H7 (cell line): ENCODE data around the gene NBEA. TPM values are rescaled to one million over a fixed set of nuclear protein-coding genes. Genes with fewer than 3 reads are reported as not detected.

Experiments used
- DNase-seq: peaks from one replicate; pipeline ENCODE4 v3.0.0; 2012
- H3K27me3 ChIP-seq: 2 replicates; pipeline ENCODE4 v1.6.0; 2011; ENCODE audit warnings: mild to moderate bottlenecking, low read length; ENCODE audit not compliant: control insufficient read depth, insufficient read depth
- H3K36me3 ChIP-seq: replicated peaks from 2 replicates; pipeline ENCODE4 v1.5.1; 2011; ENCODE audit warnings: low read length; ENCODE audit not compliant: control insufficient read depth, insufficient read depth
- H3K4me3 ChIP-seq: 2 replicates; pipeline ENCODE4 v1.5.1; 2011; ENCODE audit warnings: low read depth, mild to moderate bottlenecking, control low read depth, low read length, moderate library complexity; ENCODE audit not compliant: insufficient read depth
- total RNA-seq: library from RNA; depleted of rRNA; stranded (reverse); fragments of >200 nt; shearing (Covaris generic); gene quantifications from 2 replicates; pipeline ENCODE4 v1.2.3, GENCODE V29; 2014

Gene NBEA
- total RNA-seq, 1 experiment from 2014 or later = 11.8 TPM

DNA sequence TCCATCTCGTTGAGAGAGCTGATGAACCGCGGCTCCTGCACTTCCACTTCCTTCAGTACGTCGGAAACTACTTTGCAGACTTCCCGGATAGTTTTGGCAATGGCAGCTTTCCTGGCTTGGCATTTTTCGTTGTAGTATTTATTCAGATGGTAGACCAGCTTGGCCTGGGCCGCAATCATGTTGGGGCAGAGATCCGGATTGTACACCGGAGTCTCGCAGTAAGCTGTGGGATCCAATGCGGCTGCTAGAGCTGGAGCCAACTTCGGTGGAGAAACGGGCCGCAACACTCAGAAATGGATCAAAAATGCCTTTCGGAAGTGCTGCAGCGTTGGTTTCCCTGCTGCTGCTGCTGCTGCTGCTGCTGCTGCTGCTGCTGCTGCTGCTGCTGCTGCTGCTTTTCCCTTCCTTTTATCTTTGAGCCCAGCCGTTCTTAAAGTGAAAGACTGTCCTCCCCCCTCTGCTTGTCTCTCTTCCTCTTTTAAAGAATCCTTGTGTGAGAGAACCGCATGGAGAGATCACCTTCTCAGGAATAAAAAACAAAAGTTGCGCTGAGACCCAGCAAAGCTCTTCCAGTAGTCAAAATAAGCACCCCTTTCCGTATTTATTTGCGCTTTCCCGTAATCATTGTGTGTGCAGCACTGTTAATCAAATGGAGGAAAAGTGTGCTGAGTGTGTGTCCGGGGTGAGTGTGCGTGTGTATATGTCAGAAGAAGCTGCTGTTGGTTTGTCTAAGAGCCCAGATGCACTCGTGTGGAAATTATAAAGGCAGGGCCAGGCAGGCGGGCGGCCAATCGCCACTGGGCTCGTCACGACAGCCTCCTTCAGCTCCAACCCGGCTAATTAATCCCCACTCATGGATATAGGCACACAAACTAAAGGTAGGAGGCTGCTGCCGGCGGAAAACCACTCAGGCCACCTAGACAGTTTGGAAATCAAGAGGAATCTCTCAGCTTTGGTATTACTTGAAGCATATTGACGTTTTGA, 534.2 kb downstream of the NBEA start, which contains the start of gene MAB21L1:
MAB21L1 (minus strand) TSS at position 730 of the 984 bp plus-strand sequence; CDS start at position 179, 551 bp downstream.
- H3K27me3 ChIP-seq = peaks cover 79% of the 10 kb centered on the region
- H3K4me3 ChIP-seq = peak within 1 kb of the TSS; percentile 41
- peak; percentile 51 for DNase-seq
- no peaks in the 10 kb centered on the region for H3K36me3 ChIP-seq

DNA sequence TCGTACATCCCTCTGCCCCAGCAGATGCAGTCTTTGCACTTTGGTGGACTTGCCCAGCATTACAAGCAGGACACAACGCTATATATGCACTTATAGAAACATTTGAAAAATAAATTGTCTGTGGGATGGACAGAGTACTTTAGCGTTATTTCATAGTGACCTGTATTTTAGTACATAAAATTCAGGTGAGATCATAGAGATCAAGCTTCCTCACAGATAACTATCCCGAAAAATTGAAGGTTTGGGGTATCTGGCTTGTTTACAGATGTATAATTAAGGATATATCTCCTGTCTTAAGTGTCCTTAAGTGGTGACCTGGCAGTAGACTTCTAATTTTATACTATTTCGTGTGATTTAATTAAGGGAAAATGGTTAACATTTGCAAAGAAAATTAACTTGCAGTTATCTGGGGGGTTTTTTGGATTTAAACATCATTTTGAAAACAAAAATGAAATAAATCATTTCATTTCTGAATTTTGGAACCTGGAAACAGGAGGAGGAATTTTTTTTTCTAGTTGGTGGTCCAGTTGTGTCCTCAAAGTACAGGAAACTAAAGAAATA, 535.4 kb downstream of the NBEA start:
- no peak for DNase-seq
- H3K4me3 ChIP-seq = no peak overlapping the region
- no peaks in the 10 kb centered on the region for H3K36me3 ChIP-seq
- H3K27me3 ChIP-seq = peaks cover 67% of the 10 kb centered on the region

DNA sequence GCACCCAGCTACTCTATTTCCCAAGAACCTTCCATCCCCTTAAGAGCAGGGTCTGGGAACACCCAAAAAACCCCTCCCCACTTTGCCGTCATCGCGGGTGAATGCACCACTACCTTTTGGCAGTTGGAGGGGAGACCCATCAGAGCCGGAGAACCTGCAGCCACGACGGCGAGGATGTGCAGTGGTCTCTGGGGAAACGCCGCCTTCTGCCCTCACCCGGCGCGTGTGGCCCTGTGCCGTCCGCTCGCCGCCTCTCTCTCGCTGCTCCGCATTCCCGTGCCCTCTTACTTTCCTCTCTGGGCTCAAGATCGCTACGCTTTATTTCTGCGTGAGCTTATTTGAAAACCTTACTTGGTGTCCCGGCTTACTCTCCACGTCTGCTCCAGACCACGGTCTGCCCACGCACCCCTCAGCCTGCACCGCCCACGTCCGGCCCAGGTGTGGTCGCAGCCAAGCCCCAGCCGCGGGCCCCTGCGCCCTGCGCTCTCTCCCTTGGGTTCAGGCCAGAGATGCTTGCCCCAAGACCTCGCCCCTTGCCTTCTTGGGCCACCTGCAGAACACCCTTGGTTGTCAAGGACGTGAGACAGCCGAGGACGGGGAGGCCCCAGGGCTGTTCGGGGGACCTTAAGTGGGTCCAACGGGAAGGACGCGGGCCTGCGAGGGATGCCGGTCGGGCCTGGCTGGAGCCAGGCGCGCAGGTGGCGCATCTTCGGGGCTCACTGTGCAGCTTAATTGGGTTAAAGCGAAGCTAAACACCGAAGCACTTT, 536.4 kb downstream of the NBEA start:
- Histone ChIP-seq H3K36me3 (no peaks in the 10 kb centered on the region), H3K4me3 (peak overlapping the region; percentile 36), H3K27me3 (peaks cover 57% of the 10 kb centered on the region)
- DNase-seq = peak; percentile 68

DNA sequence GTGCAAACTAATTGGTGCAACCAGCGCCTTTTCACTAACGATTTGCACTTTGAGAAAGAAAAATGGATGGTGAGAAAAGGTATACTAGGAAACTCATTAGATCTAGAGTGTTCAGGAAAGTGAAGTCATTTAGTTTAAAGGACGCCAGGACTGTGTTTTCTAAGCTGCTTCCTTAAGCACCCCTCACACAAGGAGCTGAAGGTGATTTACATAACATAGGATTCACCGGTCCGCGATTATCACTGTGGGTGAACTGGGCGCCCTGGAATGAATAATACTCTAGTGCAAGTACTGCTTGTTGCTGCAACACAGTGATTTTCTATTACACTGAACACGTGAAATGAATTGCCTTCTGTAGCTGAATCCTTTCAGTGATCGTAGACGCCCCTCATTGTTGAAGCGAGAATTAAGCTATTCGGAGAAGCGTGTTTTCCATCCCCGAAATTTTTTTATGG, 537.0 kb downstream of the NBEA start:
- peak; percentile 60 for DNase-seq
- peak overlapping the region; percentile 36; the same call in 1 of the 2 replicates for H3K4me3 ChIP-seq
- H3K27me3 ChIP-seq = peaks cover 51% of the 10 kb centered on the region
- H3K36me3 ChIP-seq = no peaks in the 10 kb centered on the region

GRCh38 chr13:35479706-35480105, 537.6 kb downstream of the NBEA start:
- peaks cover 45% of the 10 kb centered on the region for H3K27me3 ChIP-seq
- DNase-seq = no peak
- no peak overlapping the region for H3K4me3 ChIP-seq
- H3K36me3 ChIP-seq = no peaks in the 10 kb centered on the region

GRCh38 chr13:35480346-35480745, 538.3 kb downstream of the NBEA start:
- DNase-seq = no peak
- no peak overlapping the region for H3K4me3 ChIP-seq
- H3K27me3 ChIP-seq = peaks cover 38% of the 10 kb centered on the region

GRCh38 chr13:35481777-35482176, 539.7 kb downstream of the NBEA start:
- no peak for DNase-seq
- H3K27me3 ChIP-seq = peaks cover 24% of the 10 kb centered on the region
- no peaks in the 10 kb centered on the region for H3K36me3 ChIP-seq
- H3K4me3 ChIP-seq = no peak overlapping the region

More at GRCh38 chr13:35480346-35480745, 538.3 kb downstream of the NBEA start:
- no peaks in the 10 kb centered on the region for H3K36me3 ChIP-seq

GRCh38 chr13:35482527-35482926, 540.5 kb downstream of the NBEA start:
- Histone ChIP-seq H3K36me3 (no peaks in the 10 kb centered on the region), H3K4me3 (no peak overlapping the region), H3K27me3 (peaks cover 16% of the 10 kb centered on the region)
- no peak for DNase-seq

- peaks cover 4% of the 10 kb centered on the region for H3K27me3 ChIP-seq
- no peak for DNase-seq
- no peaks in the 10 kb centered on the region for H3K36me3 ChIP-seq
- H3K4me3 ChIP-seq = no peak overlapping the region
These were observed 541.7 kb downstream of the NBEA start for GRCh38 chr13:35483761-35484160.

GRCh38 chr13:35484384-35484783, 542.3 kb downstream of the NBEA start:
- no peak for DNase-seq
- Histone ChIP-seq H3K4me3 (no peak overlapping the region), H3K27me3 (no peaks in the 10 kb centered on the region; the same call in 1 of the 2 replicates), H3K36me3 (no peaks in the 10 kb centered on the region)

GRCh38 chr13:35485424-35485823, 543.4 kb downstream of the NBEA start:
- Histone ChIP-seq H3K4me3 (no peak overlapping the region), H3K27me3 (no peaks in the 10 kb centered on the region)

GRCh38 chr13:35489050-35489449, 547.0 kb downstream of the NBEA start:
- no peak for DNase-seq
- Histone ChIP-seq H3K4me3 (no peak overlapping the region), H3K36me3 (no peaks in the 10 kb centered on the region), H3K27me3 (no peaks in the 10 kb centered on the region)

More at GRCh38 chr13:35485424-35485823, 543.4 kb downstream of the NBEA start:
- no peaks in the 10 kb centered on the region for H3K36me3 ChIP-seq
- no peak for DNase-seq

DNA sequence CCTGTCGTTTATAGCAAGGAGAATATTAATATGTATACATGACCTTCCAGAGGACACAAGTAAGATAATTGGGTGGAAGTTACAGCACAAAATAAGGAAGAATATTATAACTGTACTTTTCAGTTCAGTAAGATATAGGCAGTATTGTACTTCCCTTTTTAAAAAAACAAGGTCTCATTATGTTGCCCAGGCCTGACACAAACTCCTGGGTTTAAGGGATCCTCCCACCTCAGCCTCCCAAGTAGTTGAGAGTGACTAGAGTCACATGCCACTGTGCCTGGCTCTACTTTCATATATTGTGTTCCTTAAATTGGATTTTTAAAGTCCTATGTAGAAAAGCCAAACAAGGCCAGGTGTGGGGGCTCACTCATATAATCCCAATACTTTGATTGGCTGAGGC, 553.9 kb downstream of the NBEA start:
- H3K4me3 ChIP-seq = no peak overlapping the region
- no peak for DNase-seq
- no peaks in the 10 kb centered on the region for H3K36me3 ChIP-seq
- no peaks in the 10 kb centered on the region for H3K27me3 ChIP-seq

DNA sequence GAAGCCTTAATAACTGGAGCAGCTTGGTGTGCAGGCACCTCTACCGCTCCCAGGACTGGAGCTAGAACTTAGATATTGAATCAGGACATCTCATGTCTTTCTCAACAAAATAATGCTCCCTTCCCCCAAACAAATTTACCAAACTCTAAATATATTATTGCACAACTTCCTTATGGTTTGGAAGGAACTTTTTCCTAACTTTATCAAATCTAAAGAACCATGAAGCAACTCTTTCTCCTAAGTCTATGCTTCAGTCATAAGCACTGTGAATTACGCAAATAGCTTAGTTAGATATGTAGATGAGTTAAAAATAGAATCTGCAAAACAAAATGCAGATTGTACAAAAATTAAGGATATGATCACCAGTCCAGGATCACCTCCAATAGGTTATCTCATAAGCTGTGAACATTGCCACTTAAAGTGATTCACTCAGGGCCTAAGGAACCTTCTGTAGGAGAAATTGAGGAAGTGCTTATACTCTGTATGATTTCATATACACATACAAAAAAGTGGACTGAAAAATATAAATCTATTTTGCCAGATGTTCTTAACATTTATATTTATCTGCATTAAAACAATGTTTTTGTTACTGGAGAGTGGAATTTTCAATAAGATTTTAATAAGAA, 554.8 kb downstream of the NBEA start:
- H3K27me3 ChIP-seq = no peaks in the 10 kb centered on the region
- DNase-seq = no peak

More for the DNA sequence above, 554.8 kb downstream of the NBEA start:
- Histone ChIP-seq H3K36me3 (no peaks in the 10 kb centered on the region), H3K4me3 (no peak overlapping the region)
